WTC11 (cell line): ENCODE measurements around the gene RHBDD1.

Experiments
- FOXP1 ChIP-seq: sonication (generic); formaldehyde crosslinking; IDR thresholded peaks from 2 replicates; pipeline ENCODE4 v1.8.0; 2022; ENCODE audit warnings: missing genetic modification reagents, mild to moderate bottlenecking, moderate library complexity, borderline replicate concordance
- NFE2L1 ChIP-seq: sonication (generic); formaldehyde crosslinking; IDR thresholded peaks from 2 replicates; pipeline ENCODE4 v1.8.1; 2023; ENCODE audit warnings: missing genetic modification reagents
- NFYB ChIP-seq: sonication (generic); formaldehyde crosslinking; conservative IDR thresholded peaks from 2 replicates; pipeline ENCODE4 v1.8.0; 2022; ENCODE audit warnings: low read depth, missing genetic modification reagents
- NR3C1 ChIP-seq: sonication (generic); formaldehyde crosslinking; conservative IDR thresholded peaks from 2 replicates; pipeline ENCODE4 v1.8.1; 2023; ENCODE audit warnings: low read depth, mild to moderate bottlenecking, missing genetic modification reagents
- SP1 ChIP-seq: sonication (generic); formaldehyde crosslinking; conservative IDR thresholded peaks from 2 replicates; pipeline ENCODE4 v1.8.1; 2022; ENCODE audit warnings: missing genetic modification reagents
- TP53 ChIP-seq: sonication (generic); formaldehyde crosslinking; IDR thresholded peaks from 2 replicates; pipeline ENCODE4 v1.8.1; 2023; ENCODE audit warnings: mild to moderate bottlenecking, missing genetic modification reagents
- TF ChIP-seq, protein P1 (sequence below): fragments of 200-600 bp; IDR thresholded peaks from 2 replicates; pipeline ENCODE4 v1.8.0; 2022; ENCODE audit warnings: antibody characterized with exemption
- TF ChIP-seq, protein P2 (sequence below): sonication (generic); formaldehyde crosslinking; IDR thresholded peaks from 2 replicates; pipeline ENCODE4 v1.8.0; 2023; ENCODE audit warnings: missing genetic modification reagents
- TF ChIP-seq, protein P3 (sequence below): sonication (generic); formaldehyde crosslinking; IDR thresholded peaks from 2 replicates; pipeline ENCODE4 v1.8.1; 2023; ENCODE audit warnings: mild to moderate bottlenecking, moderate library complexity, missing genetic modification reagents
- TF ChIP-seq, protein P4 (sequence below): sonication (generic); formaldehyde crosslinking; IDR thresholded peaks from 2 replicates; pipeline ENCODE4 v1.8.0; 2022; ENCODE audit warnings: mild to moderate bottlenecking, missing genetic modification reagents
- TF ChIP-seq, protein P5 (sequence below): fragments of 250-450 bp; sonication (Bioruptor Pico); IDR thresholded peaks from 2 replicates; pipeline ENCODE4 v2.1.2; 2022; ENCODE audit warnings: mild to moderate bottlenecking, moderate library complexity
- TF ChIP-seq, protein P6 (sequence below): sonication (generic); formaldehyde crosslinking; IDR thresholded peaks from 2 replicates; pipeline ENCODE4 v1.8.1; 2023; ENCODE audit warnings: mild to moderate bottlenecking, missing genetic modification reagents, borderline replicate concordance

DNA sequence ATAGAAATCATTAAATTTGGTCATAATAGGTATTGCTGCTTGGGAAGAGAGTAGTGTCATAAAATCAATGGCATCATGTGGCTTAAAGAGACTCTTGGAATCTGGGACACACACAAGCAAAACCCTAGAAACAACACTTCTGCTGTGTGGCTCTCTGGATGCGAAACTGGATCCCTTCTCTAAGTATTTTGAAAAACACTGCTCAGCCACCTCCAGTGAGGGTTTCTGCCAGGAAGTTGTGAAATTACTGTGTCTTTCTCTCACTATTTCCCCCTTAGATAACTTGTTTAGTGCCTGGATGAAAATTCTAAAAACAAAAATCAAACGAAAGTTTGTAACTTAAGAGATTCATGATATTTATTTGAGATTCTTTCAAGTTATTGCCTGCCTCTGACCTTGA is 163.8 kb downstream of the RHBDD1 start:
- TF ChIP-seq, protein P1, sequence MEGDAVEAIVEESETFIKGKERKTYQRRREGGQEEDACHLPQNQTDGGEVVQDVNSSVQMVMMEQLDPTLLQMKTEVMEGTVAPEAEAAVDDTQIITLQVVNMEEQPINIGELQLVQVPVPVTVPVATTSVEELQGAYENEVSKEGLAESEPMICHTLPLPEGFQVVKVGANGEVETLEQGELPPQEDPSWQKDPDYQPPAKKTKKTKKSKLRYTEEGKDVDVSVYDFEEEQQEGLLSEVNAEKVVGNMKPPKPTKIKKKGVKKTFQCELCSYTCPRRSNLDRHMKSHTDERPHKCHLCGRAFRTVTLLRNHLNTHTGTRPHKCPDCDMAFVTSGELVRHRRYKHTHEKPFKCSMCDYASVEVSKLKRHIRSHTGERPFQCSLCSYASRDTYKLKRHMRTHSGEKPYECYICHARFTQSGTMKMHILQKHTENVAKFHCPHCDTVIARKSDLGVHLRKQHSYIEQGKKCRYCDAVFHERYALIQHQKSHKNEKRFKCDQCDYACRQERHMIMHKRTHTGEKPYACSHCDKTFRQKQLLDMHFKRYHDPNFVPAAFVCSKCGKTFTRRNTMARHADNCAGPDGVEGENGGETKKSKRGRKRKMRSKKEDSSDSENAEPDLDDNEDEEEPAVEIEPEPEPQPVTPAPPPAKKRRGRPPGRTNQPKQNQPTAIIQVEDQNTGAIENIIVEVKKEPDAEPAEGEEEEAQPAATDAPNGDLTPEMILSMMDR: no peak
- TF ChIP-seq, protein P2, sequence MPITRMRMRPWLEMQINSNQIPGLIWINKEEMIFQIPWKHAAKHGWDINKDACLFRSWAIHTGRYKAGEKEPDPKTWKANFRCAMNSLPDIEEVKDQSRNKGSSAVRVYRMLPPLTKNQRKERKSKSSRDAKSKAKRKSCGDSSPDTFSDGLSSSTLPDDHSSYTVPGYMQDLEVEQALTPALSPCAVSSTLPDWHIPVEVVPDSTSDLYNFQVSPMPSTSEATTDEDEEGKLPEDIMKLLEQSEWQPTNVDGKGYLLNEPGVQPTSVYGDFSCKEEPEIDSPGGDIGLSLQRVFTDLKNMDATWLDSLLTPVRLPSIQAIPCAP (CRISPR knock-in tag): no peak
- no peak for TF ChIP-seq NFE2L1 (CRISPR knock-in tag)
- TF ChIP-seq FOXP1 (CRISPR knock-in tag): no peak
- TF ChIP-seq NFYB (CRISPR knock-in tag): no peak
- TF ChIP-seq, protein P3, sequence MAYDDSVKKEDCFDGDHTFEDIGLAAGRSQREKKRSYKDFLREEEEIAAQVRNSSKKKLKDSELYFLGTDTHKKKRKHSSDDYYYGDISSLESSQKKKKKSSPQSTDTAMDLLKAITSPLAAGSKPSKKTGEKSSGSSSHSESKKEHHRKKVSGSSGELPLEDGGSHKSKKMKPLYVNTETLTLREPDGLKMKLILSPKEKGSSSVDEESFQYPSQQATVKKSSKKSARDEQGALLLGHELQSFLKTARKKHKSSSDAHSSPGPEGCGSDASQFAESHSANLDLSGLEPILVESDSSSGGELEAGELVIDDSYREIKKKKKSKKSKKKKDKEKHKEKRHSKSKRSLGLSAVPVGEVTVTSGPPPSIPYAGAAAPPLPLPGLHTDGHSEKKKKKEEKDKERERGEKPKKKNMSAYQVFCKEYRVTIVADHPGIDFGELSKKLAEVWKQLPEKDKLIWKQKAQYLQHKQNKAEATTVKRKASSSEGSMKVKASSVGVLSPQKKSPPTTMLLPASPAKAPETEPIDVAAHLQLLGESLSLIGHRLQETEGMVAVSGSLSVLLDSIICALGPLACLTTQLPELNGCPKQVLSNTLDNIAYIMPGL (CRISPR knock-in tag): no peak
- TF ChIP-seq, protein P4, sequence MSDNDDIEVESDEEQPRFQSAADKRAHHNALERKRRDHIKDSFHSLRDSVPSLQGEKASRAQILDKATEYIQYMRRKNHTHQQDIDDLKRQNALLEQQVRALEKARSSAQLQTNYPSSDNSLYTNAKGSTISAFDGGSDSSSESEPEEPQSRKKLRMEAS (CRISPR knock-in tag): no peak
- no peak for TF ChIP-seq TP53 (CRISPR knock-in tag)
- no peak for TF ChIP-seq SP1 (CRISPR knock-in tag)
- TF ChIP-seq, protein P5, sequence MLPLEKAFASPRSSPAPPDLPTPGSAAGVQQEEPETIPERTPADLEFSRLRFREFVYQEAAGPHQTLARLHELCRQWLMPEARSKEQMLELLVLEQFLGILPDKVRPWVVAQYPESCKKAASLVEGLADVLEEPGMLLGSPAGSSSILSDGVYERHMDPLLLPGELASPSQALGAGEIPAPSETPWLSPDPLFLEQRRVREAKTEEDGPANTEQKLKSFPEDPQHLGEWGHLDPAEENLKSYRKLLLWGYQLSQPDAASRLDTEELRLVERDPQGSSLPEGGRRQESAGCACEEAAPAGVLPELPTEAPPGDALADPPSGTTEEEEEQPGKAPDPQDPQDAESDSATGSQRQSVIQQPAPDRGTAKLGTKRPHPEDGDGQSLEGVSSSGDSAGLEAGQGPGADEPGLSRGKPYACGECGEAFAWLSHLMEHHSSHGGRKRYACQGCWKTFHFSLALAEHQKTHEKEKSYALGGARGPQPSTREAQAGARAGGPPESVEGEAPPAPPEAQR (CRISPR knock-in tag): no peak
- TF ChIP-seq, protein P6, sequence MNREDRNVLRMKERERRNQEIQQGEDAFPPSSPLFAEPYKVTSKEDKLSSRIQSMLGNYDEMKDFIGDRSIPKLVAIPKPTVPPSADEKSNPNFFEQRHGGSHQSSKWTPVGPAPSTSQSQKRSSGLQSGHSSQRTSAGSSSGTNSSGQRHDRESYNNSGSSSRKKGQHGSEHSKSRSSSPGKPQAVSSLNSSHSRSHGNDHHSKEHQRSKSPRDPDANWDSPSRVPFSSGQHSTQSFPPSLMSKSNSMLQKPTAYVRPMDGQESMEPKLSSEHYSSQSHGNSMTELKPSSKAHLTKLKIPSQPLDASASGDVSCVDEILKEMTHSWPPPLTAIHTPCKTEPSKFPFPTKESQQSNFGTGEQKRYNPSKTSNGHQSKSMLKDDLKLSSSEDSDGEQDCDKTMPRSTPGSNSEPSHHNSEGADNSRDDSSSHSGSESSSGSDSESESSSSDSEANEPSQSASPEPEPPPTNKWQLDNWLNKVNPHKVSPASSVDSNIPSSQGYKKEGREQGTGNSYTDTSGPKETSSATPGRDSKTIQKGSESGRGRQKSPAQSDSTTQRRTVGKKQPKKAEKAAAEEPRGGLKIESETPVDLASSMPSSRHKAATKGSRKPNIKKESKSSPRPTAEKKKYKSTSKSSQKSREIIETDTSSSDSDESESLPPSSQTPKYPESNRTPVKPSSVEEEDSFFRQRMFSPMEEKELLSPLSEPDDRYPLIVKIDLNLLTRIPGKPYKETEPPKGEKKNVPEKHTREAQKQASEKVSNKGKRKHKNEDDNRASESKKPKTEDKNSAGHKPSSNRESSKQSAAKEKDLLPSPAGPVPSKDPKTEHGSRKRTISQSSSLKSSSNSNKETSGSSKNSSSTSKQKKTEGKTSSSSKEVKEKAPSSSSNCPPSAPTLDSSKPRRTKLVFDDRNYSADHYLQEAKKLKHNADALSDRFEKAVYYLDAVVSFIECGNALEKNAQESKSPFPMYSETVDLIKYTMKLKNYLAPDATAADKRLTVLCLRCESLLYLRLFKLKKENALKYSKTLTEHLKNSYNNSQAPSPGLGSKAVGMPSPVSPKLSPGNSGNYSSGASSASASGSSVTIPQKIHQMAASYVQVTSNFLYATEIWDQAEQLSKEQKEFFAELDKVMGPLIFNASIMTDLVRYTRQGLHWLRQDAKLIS (CRISPR knock-in tag): no peak
- no peak for TF ChIP-seq NR3C1 (CRISPR knock-in tag)
